ENCODE measurements around the gene PCNA.

The PCNA gene

GRCh38 chr20:5153612-5154542 is 34.1 kb upstream of the PCNA start:
- no peak for FAIRE-seq
- no peak for DNase-seq (ENCODE audit: insufficient read length)
- TF ChIP-seq POLR2AphosphoS5 (IDR thresholded peaks at IDR 0.05; ENCODE audit: low read depth, low read length): no peak
- TF ChIP-seq TAF1 (IDR thresholded peaks at IDR 0.05; ENCODE audit: borderline replicate concordance, low read depth, low read length): no peak
- no peak for TF ChIP-seq POLR2A (IDR thresholded peaks at IDR 0.05; ENCODE audit: low read depth, low read length)

GRCh38 chr20:5153152-5153467 is 33.4 kb upstream of the PCNA start:
- TF ChIP-seq POLR2A (IDR thresholded peaks at IDR 0.05; ENCODE audit: low read depth, low read length) (no peak), TAF1 (IDR thresholded peaks at IDR 0.05; ENCODE audit: borderline replicate concordance, low read depth, low read length) (no peak), POLR2AphosphoS5 (IDR thresholded peaks at IDR 0.05; ENCODE audit: low read depth, low read length) (no peak)
- DNase-seq (ENCODE audit: insufficient read length) (no peak), FAIRE-seq (no peak)

DNA sequence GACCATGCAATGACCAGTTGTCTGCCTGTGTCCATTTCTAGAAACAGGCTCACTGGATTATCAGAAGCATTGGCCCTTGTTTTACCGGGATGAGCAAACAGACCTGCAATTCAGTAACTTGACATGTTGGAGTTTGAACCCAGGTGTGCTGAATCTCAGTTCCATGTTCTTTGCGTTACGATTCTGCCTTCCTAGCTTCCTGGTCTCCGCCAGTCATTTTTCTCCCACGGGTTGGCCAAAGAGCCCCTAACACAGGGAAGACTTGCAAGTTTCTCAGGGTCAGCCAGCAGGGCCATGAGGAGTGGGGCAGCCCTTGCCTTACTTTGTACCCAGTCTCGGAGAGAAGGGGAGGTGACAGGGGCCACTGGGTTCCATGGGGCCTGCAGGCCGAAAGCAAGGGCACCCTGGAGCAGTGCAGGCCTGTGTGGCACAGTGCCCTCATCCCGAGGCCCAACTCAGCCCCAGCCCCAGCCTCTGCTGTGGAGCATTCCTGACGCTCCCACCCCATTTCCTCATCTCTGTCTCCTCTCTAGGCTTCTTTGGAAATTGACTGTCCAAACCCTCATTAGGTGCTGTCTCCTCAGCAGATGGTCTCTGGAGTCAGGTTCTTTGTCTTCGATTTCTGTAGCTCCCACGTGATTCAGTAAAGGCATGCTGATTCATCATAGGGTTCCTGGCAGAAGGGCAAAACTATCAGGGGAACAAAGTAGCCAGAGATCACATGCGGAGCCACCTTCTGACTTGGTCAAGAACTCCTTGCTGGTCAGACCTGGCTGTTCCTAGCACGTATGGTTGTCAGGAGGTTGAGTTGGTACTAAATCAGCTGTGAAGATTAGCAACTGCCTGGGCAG is 30.7 kb upstream of the PCNA start:
- FAIRE-seq: peak; percentile 53
- TF ChIP-seq TAF1 (IDR thresholded peaks at IDR 0.05; ENCODE audit: borderline replicate concordance, low read depth, low read length): no peak
- no peak for TF ChIP-seq POLR2AphosphoS5 (IDR thresholded peaks at IDR 0.05; ENCODE audit: low read depth, low read length)
- no peak for TF ChIP-seq POLR2A (IDR thresholded peaks at IDR 0.05; ENCODE audit: low read depth, low read length)
- DNase-seq (ENCODE audit: insufficient read length): no peak

DNA sequence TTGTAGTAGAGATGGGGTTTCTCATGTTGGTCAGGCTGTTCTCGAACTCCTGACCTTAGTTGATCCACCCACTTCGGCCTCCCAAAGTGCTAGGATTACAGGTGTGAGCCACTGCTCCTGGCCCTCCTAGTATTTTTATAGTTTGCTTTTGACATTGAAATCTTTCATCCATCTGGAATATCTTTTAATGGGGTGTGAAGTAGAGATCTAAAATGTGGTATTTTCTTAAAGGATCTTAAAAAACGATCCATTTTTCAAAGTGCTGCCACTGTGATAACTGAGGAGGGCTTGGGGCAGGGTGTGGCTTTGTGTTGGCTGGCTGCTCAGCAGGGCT is 30.1 kb upstream of the PCNA start:
- TF ChIP-seq TAF1 (IDR thresholded peaks at IDR 0.05; ENCODE audit: borderline replicate concordance, low read depth, low read length): no peak
- TF ChIP-seq POLR2AphosphoS5 (IDR thresholded peaks at IDR 0.05; ENCODE audit: low read depth, low read length): no peak
- no peak for TF ChIP-seq POLR2A (IDR thresholded peaks at IDR 0.05; ENCODE audit: low read depth, low read length)
- DNase-seq (ENCODE audit: insufficient read length) (no peak), FAIRE-seq (no peak)

- FAIRE-seq (no peak), DNase-seq (ENCODE audit: insufficient read length) (no peak)
- TF ChIP-seq POLR2AphosphoS5 (IDR thresholded peaks at IDR 0.05; ENCODE audit: low read depth, low read length): no peak
- no peak for TF ChIP-seq POLR2A (IDR thresholded peaks at IDR 0.05; ENCODE audit: low read depth, low read length)
- no peak for TF ChIP-seq TAF1 (IDR thresholded peaks at IDR 0.05; ENCODE audit: borderline replicate concordance, low read depth, low read length)
Observed at GRCh38 chr20:5148581-5148980, 28.8 kb upstream of the PCNA start.

- DNase-seq (ENCODE audit: insufficient read length): no peak
- peak; percentile 17 for FAIRE-seq
- TF ChIP-seq POLR2AphosphoS5 (IDR thresholded peaks at IDR 0.05; ENCODE audit: low read depth, low read length) (no peak), TAF1 (IDR thresholded peaks at IDR 0.05; ENCODE audit: borderline replicate concordance, low read depth, low read length) (no peak), POLR2A (IDR thresholded peaks at IDR 0.05; ENCODE audit: low read depth, low read length) (no peak)
Observed at GRCh38 chr20:5146871-5147592, 27.3 kb upstream of the PCNA start.

DNA sequence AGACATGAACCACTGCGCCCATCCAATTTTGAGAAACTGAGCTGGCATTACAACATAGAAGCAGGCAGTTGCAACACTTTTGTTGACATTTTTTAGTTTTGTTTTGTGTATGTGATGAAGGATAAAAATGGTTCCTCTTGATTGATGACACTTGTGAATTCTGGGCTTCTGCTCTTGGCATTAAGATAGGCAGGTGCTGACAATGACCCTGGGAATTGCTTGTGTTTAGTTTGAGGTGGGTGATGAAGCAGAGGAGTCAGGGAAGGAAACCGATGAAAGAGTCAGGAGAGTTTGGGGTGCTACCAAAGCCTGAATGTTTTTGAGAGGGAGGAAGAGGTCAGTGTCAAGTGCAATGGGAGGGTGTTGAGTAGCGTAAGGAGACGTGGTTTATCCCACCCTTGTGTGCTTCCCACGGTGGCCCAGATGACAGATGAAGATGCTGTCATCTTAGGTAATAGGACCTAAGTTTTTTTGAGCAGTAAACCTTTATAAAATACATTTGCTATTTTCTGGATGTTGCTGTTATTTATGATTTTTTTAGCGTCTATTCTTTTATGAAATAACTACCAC is 26.4 kb upstream of the PCNA start:
- FAIRE-seq (peak; percentile 65), DNase-seq (ENCODE audit: insufficient read length) (no peak)
- TF ChIP-seq POLR2AphosphoS5 (IDR thresholded peaks at IDR 0.05; ENCODE audit: low read depth, low read length): no peak
- TF ChIP-seq TAF1 (IDR thresholded peaks at IDR 0.05; ENCODE audit: borderline replicate concordance, low read depth, low read length): no peak
- no peak for TF ChIP-seq POLR2A (IDR thresholded peaks at IDR 0.05; ENCODE audit: low read depth, low read length)

- DNase-seq (ENCODE audit: insufficient read length) (no peak), FAIRE-seq (no peak)
- TF ChIP-seq TAF1 (IDR thresholded peaks at IDR 0.05; ENCODE audit: borderline replicate concordance, low read depth, low read length) (no peak), POLR2A (IDR thresholded peaks at IDR 0.05; ENCODE audit: low read depth, low read length) (no peak), POLR2AphosphoS5 (IDR thresholded peaks at IDR 0.05; ENCODE audit: low read depth, low read length) (no peak)
Observed at GRCh38 chr20:5145365-5146098, 25.8 kb upstream of the PCNA start.

- no peak for TF ChIP-seq POLR2AphosphoS5 (IDR thresholded peaks at IDR 0.05; ENCODE audit: low read depth, low read length)
- no peak for TF ChIP-seq POLR2A (IDR thresholded peaks at IDR 0.05; ENCODE audit: low read depth, low read length)
- TF ChIP-seq TAF1 (IDR thresholded peaks at IDR 0.05; ENCODE audit: borderline replicate concordance, low read depth, low read length): no peak
- DNase-seq (ENCODE audit: insufficient read length): no peak
- no peak for FAIRE-seq
Observed at GRCh38 chr20:5143851-5144250, 24.1 kb upstream of the PCNA start.

- FAIRE-seq (peak; percentile 64), DNase-seq (ENCODE audit: insufficient read length) (no peak)
- TF ChIP-seq POLR2A (IDR thresholded peaks at IDR 0.05; ENCODE audit: low read depth, low read length) (no peak), TAF1 (IDR thresholded peaks at IDR 0.05; ENCODE audit: borderline replicate concordance, low read depth, low read length) (no peak), POLR2AphosphoS5 (IDR thresholded peaks at IDR 0.05; ENCODE audit: low read depth, low read length) (no peak)
Observed at GRCh38 chr20:5141615-5142014, 21.9 kb upstream of the PCNA start.
